ENCODE results near the gene ZFPM1. TPM values are rescaled to one million over a fixed set of nuclear protein-coding genes. Genes with fewer than 3 reads are reported as not detected.

The ZFPM1 gene
- polyA plus RNA-seq, 1 of the 3 experiments (the other 2 are of a cell fraction): 1.2 TPM

DNA sequence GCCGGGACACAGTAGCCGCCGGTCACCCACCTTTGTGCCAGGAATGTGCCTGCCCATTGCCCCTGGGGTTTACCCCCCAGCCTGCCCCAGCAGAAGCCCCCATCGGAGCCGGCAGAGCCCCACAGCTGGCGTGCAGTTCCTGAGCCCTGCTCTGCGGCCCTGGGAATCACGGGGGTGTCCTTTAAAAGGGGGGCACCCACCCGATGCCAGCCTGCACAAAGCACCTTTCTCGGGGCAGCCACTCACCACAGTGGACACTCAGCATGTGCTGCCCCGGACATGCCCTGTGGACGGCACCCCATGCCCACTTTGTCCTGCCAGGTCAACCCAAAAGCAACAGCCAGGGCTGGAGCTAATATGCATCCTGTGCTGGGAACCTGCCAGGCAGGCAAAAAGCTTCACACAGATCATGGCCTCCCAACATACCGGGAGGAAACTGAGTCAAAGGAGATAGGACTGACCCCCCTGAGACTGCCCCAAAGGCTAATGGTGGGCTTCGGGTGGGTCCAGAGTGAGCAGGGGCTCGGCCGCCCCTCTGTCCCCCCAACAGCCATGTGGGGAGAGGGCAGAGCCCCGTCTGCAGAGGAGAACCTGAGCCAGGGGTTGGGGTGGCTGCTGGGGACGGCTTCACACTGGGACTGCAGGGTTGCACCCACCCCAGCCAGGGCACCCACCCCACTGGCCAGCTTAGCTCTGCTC is 71.3 kb downstream of the ZFPM1 start:
- 60% methylated on average over 3 of the region's 18 CpGs for WGBS (ENCODE audit: low lambda C conversion rate)
- no peak for TF ChIP-seq FOSL2 (IDR thresholded peaks at IDR 0.05; ENCODE audit: borderline replicate concordance, low read depth)
- no peak for TF ChIP-seq TEAD4 (IDR thresholded peaks at IDR 0.05; ENCODE audit: borderline replicate concordance, insufficient read depth)
- TF ChIP-seq TCF12 (IDR thresholded peaks at IDR 0.05): no peak
- TF ChIP-seq, protein P1, sequence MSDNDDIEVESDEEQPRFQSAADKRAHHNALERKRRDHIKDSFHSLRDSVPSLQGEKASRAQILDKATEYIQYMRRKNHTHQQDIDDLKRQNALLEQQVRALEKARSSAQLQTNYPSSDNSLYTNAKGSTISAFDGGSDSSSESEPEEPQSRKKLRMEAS (IDR thresholded peaks at IDR 0.05; ENCODE audit: low read depth): no peak
- TF ChIP-seq, protein P2, sequence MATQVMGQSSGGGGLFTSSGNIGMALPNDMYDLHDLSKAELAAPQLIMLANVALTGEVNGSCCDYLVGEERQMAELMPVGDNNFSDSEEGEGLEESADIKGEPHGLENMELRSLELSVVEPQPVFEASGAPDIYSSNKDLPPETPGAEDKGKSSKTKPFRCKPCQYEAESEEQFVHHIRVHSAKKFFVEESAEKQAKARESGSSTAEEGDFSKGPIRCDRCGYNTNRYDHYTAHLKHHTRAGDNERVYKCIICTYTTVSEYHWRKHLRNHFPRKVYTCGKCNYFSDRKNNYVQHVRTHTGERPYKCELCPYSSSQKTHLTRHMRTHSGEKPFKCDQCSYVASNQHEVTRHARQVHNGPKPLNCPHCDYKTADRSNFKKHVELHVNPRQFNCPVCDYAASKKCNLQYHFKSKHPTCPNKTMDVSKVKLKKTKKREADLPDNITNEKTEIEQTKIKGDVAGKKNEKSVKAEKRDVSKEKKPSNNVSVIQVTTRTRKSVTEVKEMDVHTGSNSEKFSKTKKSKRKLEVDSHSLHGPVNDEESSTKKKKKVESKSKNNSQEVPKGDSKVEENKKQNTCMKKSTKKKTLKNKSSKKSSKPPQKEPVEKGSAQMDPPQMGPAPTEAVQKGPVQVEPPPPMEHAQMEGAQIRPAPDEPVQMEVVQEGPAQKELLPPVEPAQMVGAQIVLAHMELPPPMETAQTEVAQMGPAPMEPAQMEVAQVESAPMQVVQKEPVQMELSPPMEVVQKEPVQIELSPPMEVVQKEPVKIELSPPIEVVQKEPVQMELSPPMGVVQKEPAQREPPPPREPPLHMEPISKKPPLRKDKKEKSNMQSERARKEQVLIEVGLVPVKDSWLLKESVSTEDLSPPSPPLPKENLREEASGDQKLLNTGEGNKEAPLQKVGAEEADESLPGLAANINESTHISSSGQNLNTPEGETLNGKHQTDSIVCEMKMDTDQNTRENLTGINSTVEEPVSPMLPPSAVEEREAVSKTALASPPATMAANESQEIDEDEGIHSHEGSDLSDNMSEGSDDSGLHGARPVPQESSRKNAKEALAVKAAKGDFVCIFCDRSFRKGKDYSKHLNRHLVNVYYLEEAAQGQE (IDR thresholded peaks at IDR 0.05; ENCODE audit: low read depth, low read length): no peak
- no peak for TF ChIP-seq GATA2 (CRISPR knock-in tag; IDR thresholded peaks at IDR 0.05)
- no peak for TF ChIP-seq ELF1 (IDR thresholded peaks at IDR 0.05)
- TF ChIP-seq USF1 (IDR thresholded peaks at IDR 0.05; ENCODE audit: borderline replicate concordance, low read depth): no peak
- no peak for TF ChIP-seq RAD21 (IDR thresholded peaks at IDR 0.05; ENCODE audit: low read length)
- TF ChIP-seq MEF2A (IDR thresholded peaks at IDR 0.05; ENCODE audit: borderline replicate concordance, low read depth): no peak
- no peak for TF ChIP-seq RFX5 (IDR thresholded peaks at IDR 0.05; ENCODE audit: low read length)
- TF ChIP-seq, protein P3, sequence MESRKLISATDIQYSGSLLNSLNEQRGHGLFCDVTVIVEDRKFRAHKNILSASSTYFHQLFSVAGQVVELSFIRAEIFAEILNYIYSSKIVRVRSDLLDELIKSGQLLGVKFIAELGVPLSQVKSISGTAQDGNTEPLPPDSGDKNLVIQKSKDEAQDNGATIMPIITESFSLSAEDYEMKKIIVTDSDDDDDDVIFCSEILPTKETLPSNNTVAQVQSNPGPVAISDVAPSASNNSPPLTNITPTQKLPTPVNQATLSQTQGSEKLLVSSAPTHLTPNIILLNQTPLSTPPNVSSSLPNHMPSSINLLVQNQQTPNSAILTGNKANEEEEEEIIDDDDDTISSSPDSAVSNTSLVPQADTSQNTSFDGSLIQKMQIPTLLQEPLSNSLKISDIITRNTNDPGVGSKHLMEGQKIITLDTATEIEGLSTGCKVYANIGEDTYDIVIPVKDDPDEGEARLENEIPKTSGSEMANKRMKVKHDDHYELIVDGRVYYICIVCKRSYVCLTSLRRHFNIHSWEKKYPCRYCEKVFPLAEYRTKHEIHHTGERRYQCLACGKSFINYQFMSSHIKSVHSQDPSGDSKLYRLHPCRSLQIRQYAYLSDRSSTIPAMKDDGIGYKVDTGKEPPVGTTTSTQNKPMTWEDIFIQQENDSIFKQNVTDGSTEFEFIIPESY (IDR thresholded peaks at IDR 0.05; ENCODE audit: borderline replicate concordance, low read depth): no peak
- no peak for TF ChIP-seq RXRA (IDR thresholded peaks at IDR 0.05; ENCODE audit: borderline replicate concordance, low read depth)
- POLR2A ChIA-PET: no interaction called here

More for the DNA sequence above, 71.3 kb downstream of the ZFPM1 start:
- Histone ChIP-seq H3F3A (replicated peaks; ENCODE audit: insufficient read depth) (no peaks in the 10 kb centered on the region), H3K27me3 (ENCODE audit: insufficient read depth) (no peaks in the 10 kb centered on the region), H3K36me3 (replicated peaks in 1 of 2; ENCODE audit: control insufficient read depth in 1 of 2, insufficient read depth in 2 of 2, low read length in 1 of 2) (no peaks in the 10 kb centered on the region), H3K9me3 (no peaks in the 10 kb centered on the region), H3K9me2 (no peaks in the 10 kb centered on the region), H3K4me2 (no peak overlapping the region), H3K4me1 (ENCODE audit: control insufficient read depth in 1 of 2, insufficient read depth in 2 of 2, low read depth in 1 of 2, low read length in 1 of 2) (peaks cover 0 to 9% of the 10 kb centered on the region in 2 experiments; a peak in 1 of 4 replicates), H4K20me1 (ENCODE audit: insufficient read depth) (no peaks in the 10 kb centered on the region), H3K27ac (ENCODE audit: low read depth in 2 of 2, low read length in 1 of 2) (no peak overlapping the region), H3K4me3 (ENCODE audit: low read depth in 2 of 2, low read length in 1 of 2) (no peak overlapping the region), H3K9ac (no peak overlapping the region), H3K79me2 (ENCODE audit: insufficient read depth) (no peaks in the 10 kb centered on the region), H2AFZ (ENCODE audit: low read depth) (no peak overlapping the region)
- CTCF ChIA-PET: interaction anchor here (0.7 to 3.9 kb wide), 5 partner anchors 34 to 87 kb away, joined by 3 to 16 read pairs (median 3); no protein-coding TSS in a partner anchor
- DNase-seq: no peak

Data from SK-N-SH (cell line).